ENCODE measurements around the gene CAPN11. TPM values are rescaled to one million over a fixed set of nuclear protein-coding genes. Genes with fewer than 3 reads are reported as not detected.

Gene CAPN11
- total RNA-seq, 2 donors from 2014 or later = 0.16 to 0.44 TPM

DNA sequence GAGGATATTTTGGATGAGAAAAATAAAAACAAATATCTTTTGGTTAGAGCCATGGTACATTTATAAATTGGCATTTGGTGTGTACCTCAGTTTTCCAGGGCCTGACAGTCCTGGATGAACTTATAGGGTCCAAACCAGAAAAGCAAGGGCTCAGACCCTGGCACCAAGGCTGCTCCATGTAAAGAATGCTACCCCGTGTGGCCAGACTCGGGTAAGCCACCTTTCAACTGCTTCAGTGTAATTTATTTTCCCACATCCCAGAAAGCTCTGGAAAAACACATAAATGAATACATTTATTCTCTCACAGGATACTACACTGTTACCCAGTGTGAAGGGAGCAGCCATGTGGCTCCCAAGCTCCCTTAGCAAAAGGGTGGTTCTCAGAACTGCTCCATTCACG is 45.2 kb upstream of the CAPN11 start:
- TF ChIP-seq, protein P1, sequence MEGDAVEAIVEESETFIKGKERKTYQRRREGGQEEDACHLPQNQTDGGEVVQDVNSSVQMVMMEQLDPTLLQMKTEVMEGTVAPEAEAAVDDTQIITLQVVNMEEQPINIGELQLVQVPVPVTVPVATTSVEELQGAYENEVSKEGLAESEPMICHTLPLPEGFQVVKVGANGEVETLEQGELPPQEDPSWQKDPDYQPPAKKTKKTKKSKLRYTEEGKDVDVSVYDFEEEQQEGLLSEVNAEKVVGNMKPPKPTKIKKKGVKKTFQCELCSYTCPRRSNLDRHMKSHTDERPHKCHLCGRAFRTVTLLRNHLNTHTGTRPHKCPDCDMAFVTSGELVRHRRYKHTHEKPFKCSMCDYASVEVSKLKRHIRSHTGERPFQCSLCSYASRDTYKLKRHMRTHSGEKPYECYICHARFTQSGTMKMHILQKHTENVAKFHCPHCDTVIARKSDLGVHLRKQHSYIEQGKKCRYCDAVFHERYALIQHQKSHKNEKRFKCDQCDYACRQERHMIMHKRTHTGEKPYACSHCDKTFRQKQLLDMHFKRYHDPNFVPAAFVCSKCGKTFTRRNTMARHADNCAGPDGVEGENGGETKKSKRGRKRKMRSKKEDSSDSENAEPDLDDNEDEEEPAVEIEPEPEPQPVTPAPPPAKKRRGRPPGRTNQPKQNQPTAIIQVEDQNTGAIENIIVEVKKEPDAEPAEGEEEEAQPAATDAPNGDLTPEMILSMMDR (IDR thresholded peaks at IDR 0.05) = no peak
- H3K9me3 ChIP-seq = no peaks in the 10 kb centered on the region
- DNase-seq (ENCODE audit: low spot score) = no peak
- H3K27me3 ChIP-seq = no peaks in the 10 kb centered on the region
- no peak overlapping the region for H3K4me3 ChIP-seq
- no peak overlapping the region for H3K27ac ChIP-seq
- peaks cover 0 to 46% of the 10 kb centered on the region in 2 donors for H3K4me1 ChIP-seq
- H3K36me3 ChIP-seq = peaks cover 39% of the 10 kb centered on the region

DNA sequence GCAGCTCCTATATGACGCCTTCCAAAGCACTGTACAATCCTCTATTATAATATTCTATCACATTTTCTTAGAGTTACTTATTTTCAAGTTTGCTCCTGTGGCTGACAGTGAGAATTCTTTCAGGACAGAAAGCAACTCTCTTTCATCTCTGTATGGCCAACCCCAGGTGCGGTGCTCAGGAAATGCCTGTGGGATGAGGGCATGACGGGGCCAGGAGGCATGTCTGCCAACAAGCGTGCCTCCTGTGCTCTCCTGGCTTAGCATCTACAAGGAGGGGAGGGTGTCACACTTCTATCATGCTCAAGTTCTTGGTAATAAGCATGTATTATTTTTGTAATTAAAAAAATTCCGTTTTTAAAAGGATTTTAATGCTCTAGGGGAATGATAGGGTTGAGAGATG is 42.8 kb upstream of the CAPN11 start:
- Histone ChIP-seq H3K9me3 (no peaks in the 10 kb centered on the region), H3K27me3 (no peaks in the 10 kb centered on the region), H3K36me3 (peaks cover 37% of the 10 kb centered on the region), H3K27ac (no peak overlapping the region), H3K4me3 (no peak overlapping the region), H3K4me1 (peaks cover 0 to 44% of the 10 kb centered on the region in 2 donors)
- no peak for DNase-seq (ENCODE audit: low spot score)
- TF ChIP-seq, protein P1 (IDR thresholded peaks at IDR 0.05) = no peak

DNA sequence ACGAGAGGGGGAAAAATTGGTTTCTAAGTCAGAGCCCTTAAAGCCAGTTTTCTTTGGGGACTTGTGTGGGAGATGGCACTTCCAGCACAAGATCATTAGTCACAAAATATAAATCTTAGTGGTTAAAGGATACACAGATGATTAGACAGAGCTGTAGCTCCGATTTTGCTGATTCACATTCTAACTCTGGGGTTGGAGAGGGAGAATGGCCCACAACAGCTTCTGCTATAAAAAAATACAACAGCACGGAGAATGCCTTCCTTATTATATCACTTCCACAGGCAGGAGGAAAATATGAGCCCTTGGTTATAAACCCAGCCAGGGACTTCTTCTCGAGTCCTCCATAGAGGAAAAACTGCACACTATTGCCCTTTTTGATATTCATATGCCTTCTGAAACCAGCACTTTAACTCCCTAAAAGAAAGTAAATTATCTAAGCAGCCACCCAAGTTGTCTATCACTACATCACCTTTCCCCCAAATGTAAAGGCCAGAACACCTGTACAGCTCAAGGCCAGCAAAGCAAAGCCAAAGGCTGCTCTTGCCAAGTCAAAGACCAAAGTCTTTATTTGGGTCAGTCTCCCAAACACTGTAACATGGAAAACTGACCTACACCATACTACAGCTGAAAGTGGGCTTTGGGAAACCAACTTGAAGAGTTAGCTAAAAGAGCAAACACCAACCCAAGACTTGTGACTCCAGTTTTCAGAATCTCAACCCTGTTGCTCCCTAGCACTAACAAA is 41.8 kb upstream of the CAPN11 start:
- Histone ChIP-seq H3K4me1 (peaks cover 0 to 54% of the 10 kb centered on the region in 2 donors), H3K27ac (no peak overlapping the region), H3K27me3 (no peaks in the 10 kb centered on the region), H3K4me3 (no peak overlapping the region), H3K36me3 (peaks cover 27% of the 10 kb centered on the region), H3K9me3 (no peaks in the 10 kb centered on the region)
- no peak for DNase-seq (ENCODE audit: low spot score)
- TF ChIP-seq, protein P1 (IDR thresholded peaks at IDR 0.05) = no peak

DNA sequence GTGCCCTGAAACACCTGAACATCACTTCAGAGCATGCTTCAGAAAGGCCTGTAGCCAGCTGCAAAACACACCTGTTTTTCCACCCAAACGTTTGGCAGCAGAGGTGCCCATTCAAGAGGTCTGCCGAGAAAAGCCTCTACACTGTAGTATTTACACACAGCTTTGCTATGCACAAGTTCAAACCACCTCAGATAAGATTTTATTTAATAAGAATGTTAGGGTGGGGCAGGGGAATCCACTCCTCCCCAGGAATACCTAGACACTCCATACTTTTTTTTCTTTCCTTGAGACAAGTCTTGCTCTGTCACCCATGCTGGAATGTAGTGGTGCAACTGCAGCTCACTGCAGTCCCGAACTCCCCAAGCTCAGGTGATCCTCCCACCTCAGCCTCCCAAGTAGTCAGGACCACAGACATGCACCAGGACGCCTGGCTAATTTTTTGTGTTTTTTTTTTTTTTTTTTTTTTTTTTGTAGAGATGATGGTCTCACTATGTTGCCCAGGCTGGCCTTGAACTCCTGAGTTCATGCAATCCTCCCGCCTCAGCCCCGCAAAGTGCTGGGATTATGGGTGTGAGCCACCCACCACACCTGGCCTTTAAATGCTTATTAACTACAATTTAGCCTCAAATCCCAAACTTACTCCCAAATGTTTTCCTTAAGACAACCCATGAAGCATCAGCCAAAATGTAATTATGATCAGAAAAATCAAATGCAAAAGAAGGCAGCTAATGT is 41.1 kb upstream of the CAPN11 start:
- no peak overlapping the region for H3K4me3 ChIP-seq
- no peaks in the 10 kb centered on the region for H3K9me3 ChIP-seq
- peaks cover 20% of the 10 kb centered on the region for H3K36me3 ChIP-seq
- no peak overlapping the region for H3K27ac ChIP-seq
- no peak for DNase-seq (ENCODE audit: low spot score)
- peaks cover 0 to 61% of the 10 kb centered on the region in 2 donors for H3K4me1 ChIP-seq
- H3K27me3 ChIP-seq = no peaks in the 10 kb centered on the region
- TF ChIP-seq, protein P1 (IDR thresholded peaks at IDR 0.05) = no peak

DNA sequence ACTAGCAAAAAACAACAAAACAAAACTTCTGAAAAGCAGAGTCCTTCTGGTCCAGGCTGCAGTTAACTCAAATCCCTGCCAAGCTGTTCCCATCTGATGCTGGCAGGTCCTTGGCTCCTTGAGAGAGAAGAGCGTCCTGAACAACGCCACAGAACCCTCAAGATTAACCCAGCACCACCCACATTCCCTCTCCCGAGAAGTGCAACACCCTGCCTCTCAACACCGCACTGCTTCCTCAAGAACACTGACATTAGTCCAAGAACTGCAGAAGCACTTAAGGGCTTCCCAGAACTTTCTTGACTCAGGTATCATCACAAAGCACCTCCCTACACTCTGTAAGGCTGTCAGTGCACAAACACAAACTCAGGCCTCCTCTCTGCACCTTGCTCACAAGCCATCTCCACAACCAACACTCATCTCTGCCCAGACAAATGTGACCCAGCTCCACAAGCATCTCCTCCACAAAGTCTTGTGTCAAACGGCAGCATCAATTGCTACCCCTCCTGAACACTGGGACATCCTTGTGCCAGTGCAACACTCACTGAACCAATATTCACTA is 38.8 kb upstream of the CAPN11 start:
- H3K9me3 ChIP-seq = no peaks in the 10 kb centered on the region
- DNase-seq (ENCODE audit: low spot score) = no peak
- no peaks in the 10 kb centered on the region for H3K27me3 ChIP-seq
- peaks cover 0 to 82% of the 10 kb centered on the region in 2 donors for H3K4me1 ChIP-seq
- H3K27ac ChIP-seq = peak overlapping the region in 1 of 2 donors; percentile 14
- TF ChIP-seq, protein P1 (IDR thresholded peaks at IDR 0.05) = no peak
- H3K36me3 ChIP-seq = no peaks in the 10 kb centered on the region
- no peak overlapping the region for H3K4me3 ChIP-seq

Data from right atrium auricular region (tissue), 2 donors.